Measurements from ENCODE around the gene TGFB2.

TGFB2 gene

DNA sequence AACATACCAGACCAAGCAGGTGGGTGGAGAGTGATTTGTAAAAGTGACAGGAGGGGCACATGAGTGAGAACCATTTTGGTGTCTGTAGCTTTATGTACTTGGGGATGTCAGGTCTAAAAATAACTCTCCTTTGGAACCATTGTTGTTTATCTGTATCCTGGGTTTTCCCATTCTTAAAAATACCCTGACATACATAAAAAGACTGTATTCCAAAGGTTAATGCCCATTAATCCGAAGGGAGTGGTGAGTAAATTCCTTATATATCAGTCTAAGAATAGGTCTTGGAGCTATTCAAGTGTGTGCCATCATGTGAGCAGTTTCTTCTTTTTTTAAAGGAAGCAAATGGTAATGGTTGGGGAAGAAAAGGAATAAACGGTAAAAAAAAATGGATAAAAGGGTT is 117.5 kb downstream of the TGFB2 start:
- no peak for DNase-seq (ENCODE audit: low read depth)

DNA sequence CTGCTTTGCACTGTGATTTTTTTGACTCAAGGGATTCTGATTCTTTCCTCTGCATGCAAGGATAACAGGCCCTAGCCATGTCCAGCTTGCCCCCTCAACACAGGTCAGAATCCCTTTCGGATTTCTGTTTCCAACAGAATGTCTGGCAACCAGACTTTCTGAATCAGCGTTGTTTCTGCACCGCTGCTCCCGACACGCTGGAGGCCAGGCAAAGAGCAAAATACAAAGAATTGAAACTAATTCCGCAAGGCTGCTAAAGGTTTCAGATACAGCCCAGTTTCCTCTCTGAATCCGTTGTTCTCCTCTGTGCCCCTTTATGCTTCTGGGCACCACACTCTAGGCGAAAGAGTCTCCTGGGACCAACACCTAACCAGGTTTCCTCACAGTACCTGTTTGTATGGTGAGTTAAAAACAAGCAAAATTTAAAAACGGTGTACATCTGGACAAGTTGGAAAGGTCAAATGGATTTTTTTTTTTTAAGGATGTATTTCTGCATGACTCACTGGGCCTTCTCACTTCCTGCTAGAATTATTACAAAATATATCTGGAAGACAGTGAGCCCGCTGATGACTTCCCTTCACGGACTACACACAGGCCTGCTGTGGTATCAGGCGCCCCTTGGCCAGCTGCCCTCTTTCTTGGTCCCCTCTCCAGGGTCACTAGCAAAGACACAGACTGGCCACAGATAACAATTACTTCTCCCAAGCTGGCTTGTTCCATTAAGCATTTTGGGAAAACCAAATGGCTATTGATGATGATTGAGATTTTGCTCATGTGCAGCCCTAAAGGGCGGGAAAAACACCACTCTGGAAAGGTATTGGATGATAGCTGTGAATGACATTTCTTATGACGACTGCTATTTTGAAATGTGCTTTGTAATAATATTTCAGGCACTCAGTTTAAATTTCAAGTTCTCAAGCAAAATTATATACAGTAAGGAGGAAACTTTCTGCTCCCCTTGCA is 118.3 kb downstream of the TGFB2 start:
- DNase-seq (ENCODE audit: low read depth), result no peak

DNA sequence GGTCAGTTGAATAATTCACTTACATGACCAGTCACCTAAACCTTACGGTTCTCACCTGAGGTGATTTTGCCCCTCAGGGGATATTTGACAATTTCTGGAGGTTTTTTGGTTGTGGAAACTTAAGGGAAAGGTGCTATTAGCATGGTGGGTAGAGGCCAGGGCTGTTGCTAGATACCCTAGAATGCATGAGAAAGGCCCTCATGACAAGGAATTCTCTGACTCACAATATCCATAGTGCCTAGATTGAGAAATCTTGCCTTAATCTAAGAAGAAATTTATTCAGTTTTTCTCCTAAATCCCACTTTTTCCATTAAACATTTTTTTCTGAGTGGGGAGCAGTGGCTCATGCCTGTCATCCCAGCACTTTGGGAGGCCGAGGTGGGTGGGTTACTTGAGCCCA is 119.7 kb downstream of the TGFB2 start:
- DNase-seq (ENCODE audit: low read depth), result no peak

DNA sequence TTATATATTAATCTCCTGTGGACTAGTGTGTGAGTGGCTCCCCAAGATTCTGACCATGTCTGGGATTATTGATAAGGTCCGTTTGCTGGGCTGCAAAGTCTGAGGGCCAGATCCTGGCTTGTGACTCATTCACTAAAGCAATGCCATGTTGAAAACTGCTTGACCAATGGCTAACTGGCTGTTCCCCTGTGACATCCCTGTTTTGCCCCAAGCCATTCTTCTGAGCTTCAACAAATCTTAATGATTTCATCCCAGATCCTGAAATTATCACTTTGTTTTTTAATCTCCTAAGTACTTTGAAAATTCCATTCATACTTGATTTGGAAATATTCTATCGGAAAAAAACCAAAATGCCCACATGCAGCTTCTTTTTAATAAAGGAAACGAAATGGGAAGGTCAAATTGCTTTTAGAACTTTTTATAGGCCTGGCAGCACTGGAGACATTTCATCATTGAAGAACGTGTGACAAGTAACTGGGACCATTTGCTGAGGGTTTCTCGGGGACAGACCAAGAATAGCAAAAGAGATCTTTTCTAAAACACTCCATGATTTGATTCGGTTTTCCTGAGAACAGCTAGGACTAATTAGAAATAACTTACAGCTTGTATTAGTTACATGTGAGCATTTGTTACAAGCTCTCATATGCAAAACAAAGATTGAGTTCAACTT is 121.3 kb downstream of the TGFB2 start:
- no peak for DNase-seq (ENCODE audit: low read depth)

DNA sequence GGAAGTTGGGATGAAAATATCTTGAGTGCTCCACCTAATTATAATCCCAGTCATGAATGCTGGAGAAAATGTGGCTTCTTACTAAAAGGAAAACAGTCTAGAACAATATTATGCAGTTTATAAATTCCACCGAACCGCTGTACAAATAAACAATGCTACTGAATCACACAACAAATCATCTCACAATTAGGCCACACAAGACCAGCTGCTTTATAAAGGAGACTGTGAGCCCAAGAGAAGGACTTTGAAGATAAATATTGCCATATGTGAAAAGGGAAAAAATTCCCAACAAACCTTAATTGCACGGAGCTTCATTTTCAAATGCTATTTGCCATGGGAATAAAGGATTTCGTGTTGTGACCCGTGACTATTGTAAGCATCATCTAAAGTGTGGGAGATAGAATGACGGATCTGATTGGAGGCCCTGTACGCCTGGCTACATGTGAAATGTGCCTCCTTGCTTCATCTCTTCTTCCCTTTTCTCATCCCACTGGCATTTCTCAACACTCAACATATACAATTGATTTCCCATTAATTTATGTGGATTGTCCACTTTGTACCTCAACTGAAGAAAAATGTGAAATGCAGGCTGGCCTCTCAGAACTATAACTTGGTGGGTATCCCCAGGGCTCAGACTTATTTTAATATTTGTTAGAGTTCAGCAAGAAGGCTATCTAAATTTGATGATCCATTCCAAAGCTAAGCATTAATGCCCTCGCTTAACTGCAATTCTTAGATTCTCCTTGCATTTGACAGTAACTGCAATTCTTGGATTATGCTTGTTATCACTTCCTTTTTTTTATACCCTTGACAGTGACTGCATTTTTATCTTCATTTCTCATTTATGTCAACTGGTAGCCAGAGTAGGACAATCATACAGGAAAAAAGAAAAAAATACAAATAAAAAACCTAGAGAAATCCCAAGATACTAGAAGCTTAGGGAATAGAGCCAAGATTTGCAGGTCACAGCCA is 122.3 kb downstream of the TGFB2 start:
- DNase-seq (ENCODE audit: low read depth), result no peak

DNA sequence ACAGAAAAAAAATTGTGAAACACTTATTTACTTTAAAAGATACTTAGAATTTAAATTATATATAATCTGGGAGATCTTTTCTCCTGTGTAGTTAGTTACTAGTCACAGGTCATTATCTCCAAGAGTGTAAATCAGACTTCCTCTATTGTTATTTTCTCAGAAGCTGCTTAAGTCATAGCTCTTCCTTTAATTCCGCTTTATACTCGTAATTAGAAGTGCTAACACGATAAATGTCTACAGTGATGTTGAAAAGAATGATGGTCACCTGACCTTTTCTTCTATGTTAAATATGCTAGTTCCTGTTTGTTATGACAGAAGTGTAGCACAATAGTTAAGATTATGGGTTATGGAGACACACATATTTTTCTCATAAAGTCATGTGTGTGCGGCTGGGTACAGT is 123.6 kb downstream of the TGFB2 start:
- no peak for DNase-seq (ENCODE audit: low read depth)

DNA sequence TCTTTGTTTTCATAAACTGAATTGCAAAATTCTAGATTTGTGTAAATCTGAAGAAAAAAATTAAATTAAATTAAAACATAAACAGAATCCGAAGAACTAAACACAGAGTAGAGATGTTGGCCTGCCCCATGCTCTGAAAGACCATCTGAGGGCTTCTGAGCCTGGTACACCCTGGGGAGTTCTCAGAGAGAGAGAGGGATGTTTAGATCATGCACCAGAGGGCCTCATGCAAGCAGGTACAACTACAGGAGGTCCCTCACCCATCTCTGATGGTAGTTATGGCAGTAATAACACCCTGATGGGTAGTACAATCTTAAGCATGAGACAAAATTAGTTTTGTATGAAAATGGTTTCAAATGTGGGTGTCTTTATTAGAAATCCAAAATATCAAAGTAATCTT is 127.7 kb downstream of the TGFB2 start:
- no peak for DNase-seq (ENCODE audit: low read depth)

DNA sequence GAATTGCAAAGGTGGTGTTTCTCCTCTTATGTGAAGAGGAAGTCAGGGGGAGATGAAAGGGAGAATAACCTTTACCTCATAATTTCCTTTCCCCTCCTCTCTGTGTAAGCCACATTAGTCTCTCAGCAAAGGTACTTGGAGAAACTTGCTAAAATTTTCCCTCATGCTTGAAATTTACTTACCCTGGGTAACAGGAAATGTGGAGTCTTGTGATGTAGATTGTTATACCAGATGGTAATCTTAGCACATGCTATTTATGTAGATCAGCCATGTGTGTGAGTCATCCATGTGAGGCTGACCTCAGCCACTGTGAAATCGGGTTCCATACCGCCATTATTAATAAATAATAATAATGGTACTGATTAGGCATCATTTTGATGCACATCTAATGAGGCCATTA is 128.4 kb downstream of the TGFB2 start:
- no peak for DNase-seq (ENCODE audit: low read depth)

DNA sequence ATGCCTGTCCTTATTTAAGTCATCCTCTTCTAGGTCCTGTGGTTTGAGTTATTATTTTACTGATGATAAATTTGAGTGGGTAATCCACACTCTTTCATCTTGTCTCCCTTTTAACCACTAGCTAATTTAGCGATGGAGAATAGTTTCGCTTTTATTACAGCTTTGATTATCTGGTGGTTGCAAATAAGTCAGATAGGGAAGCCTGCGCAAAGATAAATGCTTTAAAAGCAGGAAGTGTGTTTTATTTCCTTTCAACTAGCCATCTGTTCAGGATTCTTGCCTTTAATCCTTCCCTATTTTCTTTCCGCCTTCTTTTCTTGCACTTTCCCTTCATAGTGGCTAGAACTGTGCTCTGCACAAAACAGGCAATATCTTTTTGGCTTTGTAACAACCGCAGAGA is 129.0 kb downstream of the TGFB2 start:
- DNase-seq (ENCODE audit: low read depth), result no peak

DNA sequence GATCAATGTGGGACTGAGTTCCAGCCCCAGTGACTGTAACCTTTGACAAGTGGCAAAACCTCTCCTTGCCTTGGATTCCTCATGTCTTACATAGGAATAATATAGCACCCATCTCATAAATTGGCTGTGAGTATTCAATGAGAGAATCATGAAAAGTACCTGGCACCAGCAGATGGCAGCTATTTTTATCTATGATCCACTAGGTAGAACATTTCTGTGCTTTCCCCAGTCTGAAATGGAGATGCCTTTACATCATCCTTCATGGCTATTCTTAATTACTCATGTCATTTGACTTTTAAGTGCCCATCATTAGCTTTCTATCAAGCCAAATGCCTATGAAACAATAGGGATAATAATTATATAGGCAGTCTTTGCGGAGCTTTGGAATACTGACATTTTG is 130.1 kb downstream of the TGFB2 start:
- DNase-seq (ENCODE audit: low read depth), result no peak

DNA sequence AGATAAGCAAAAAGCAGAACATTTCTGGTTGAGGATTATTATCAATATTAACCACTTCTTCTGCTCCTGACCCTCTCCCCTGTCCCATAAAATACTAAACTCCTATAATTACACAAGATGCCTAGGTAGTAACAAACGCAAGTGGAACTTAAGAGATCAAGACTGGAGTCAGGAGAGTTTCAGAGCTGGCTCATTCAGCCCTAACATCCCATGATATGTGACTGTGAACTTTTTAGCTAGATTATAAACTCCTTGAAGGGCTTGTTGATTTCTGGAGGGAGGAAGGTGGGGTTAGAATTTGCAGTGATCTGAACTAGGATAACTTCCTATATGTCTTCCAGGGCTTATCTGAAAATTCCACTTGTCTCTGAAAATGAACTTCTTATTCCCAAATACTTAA is 130.6 kb downstream of the TGFB2 start:
- DNase-seq (ENCODE audit: low read depth), result no peak

DNA sequence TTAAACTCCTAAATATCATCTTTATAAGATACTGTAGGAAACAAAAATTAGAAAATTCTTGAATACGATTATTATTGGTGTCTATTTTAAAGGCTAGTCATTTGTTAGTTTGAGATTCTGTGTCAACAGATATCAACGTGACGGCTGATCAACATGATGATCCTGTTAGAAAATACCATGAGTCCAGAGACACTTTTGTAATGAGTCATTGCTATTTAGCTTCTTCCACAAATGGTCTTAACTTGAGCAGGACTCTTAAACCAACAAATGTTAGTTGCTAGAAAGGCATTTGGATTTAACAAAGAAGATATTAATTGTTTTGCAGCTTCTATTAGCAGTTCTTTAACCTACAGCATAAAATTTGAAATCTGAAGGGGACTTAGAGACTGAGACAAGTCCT is 131.2 kb downstream of the TGFB2 start:
- no peak for DNase-seq (ENCODE audit: low read depth)

DNA sequence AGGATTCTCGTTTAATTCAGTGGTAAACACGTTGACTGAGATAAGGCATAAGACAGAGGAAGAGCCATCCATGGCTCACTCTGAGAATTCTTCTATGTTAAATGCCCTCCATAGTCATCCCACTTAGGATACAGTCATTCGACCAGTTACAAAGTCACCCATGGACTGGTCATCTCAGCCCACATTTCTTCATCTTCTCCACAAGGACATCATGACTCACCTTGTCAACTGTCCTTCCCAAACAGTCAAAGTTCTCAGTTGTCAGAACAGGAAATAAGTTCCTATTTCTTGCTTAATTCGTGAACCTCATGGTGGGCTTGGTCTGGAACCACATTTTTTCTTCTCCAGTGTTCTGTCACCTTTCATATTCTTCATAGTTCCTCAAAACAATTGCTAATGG is 133.2 kb downstream of the TGFB2 start:
- DNase-seq (ENCODE audit: low read depth), result no peak

DNA sequence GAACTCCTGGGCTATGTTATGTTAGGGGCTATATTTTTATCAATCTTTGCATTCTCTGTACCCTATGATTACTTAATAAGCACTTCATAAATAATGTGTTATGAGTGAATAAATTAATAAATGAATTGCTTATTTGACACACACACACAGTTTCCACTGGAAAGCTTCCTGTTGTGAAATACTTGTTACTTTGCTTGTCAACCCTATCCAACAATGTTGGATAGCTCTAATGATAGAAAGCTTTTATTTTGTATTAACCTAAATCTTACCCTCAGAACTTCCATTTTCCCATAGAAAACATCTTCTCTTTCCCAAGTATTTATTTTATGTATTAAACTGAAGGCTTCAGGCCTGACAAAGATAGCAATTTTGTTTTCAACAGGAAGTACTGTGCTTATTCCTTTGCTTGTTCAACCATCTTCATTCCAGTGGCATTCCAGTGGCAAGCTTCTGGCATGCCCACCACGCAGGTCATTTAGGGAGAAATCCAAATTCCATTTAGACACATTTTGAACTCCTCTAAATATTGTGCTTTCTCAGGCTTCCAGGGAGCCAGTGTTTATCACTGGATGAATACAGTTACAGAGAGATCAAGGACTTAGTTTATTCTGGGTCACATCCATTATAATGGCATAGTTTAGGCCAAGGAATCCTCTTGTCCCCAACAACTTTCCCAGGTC is 134.4 kb downstream of the TGFB2 start:
- DNase-seq (ENCODE audit: low read depth), result no peak

DNA sequence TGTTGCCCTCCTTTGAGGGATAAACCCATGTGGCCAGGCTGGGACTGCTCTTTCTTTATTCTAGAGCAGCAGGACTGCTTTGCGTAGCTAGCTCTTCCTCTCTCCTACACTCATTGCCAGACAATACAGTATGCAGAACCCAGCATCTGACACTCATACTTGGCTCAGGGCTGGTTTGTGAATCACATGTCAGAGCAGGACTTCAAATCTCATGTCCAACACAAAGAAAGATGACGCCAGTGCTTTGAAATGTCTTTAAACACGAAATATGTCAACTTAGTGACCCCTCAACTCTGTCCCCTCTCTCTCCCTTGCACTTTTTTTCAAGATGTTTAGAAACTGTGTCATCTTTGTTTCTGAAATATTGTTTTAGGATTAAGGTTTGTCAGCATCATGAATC is 135.0 kb downstream of the TGFB2 start:
- no peak for DNase-seq (ENCODE audit: low read depth)

DNA sequence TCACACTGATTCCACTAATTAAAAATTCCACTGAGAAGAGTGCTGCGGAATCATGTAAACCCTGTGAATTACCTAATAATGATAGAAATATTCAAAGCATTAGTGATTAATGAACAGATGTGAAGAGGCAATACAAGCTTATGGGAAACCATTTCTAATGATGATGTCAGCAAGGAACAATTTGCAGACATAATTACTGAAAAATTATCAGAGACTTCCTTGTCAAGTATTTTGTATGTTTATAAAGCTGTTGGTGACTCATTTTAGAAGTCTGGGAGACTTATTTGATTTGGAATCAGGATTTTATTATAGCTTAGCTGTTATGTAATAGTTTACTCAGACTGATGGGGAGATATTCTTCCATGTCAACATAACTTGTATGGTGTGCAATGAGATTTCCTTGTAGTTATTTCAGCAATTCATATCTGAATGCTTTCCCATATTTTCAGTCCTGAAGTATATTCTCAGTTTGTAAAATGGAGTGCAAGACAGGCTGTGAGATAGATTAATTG is 135.5 kb downstream of the TGFB2 start:
- no peak for DNase-seq (ENCODE audit: low read depth)

DNA sequence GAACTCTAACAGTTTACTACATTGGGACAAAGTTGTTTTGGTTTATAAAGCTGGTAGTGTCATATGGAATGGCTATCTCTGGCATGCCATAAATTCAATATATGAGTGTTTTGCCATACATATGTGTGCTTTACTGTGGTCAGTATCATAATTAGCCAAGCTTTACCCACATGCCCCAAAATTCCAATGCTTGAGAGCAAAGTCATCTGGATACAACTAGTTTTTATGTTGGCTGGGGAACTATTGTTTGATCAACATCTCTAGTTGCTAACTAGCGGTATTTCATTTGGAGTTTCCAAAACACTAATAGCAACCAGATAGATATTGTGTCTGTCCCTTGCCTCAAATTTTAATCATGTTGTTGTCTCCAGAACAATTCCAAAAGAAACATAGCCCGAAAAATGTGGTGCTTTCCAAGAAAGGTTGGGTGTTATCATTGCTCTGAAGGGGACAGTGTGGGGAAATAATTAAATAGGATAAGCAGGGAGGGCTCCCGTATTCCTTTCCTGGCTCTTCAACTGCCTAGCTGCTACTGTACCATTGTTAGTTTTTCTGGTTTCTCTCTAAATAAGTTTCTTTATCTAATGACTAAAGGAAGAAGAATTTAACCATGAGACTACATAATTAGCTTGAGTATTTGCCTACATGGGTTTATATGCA is 136.1 kb downstream of the TGFB2 start:
- DNase-seq (ENCODE audit: low read depth), result no peak

DNA sequence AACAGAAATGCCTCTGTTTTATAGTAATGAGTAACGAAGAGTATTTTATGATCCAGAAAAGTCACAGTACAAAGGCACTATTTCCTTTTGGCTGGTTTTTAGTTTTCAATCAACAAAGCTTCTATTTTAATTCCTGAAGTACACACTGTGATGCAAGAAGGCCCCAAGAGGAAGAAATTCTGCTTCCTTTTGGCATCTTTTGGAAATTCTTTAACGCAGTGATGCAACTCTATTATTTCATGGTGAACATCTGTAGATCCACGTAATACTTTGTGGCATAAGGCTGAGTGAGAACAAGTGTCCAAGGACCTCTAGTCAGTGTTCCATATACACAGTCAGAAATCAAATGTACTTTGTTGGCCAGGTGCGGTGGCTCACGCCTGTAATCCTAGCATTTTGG is 137.5 kb downstream of the TGFB2 start:
- DNase-seq (ENCODE audit: low read depth), result no peak

DNA sequence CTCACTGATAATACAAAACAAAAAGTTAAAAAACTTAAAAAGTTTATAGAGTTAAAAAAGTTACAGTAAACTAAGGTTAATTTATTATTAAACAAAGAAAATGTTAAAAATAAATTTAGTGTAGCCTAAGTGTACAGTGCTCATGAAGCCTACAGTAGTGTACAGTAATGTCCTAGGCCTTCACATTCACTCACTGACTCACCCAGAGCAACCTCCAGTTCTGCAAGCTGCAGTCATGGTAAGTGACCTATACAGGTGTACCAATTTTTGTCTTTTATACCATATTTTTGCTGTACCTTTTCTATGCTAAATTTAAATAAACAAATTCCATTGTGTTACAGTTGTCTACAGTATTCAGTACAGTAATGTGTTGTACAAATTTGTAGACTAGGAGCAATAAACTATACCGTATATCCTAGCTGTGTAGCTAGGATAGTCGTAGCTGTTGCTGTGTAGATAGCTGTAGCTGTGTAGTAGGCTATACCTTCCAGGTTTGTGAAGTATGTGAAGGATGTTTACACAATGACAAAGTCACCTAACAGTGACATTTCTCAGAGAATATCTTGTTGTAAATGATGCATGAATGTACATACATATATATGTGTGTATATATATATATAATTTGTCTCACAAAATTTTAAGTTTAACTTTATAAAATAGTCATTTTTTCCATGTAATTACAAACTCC is 140.2 kb downstream of the TGFB2 start:
- no peak for DNase-seq (ENCODE audit: low read depth)

DNA sequence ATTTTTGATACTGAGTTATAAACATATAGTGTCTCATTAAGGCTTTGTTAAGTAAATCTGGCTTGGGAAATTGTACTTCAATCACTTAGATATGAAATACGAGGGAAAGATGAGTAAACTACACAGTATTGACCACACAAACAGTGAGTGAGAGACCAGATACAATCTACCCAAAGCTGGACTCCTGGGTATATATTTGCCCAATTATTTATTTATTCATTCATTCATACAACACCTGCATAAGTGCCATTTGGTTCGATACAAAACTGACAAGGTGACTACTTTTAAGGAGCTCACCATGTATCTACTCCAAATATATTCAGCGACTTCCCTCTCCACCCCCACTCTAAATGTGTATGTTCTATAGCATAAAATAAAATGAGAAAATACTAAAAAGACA is 143.4 kb downstream of the TGFB2 start:
- no peak for DNase-seq (ENCODE audit: low read depth)
